Mesendoderm (in vitro differentiated cells): ENCODE data around the gene PRKCQ. TPM values are rescaled to one million over a fixed set of nuclear protein-coding genes. Genes with fewer than 3 reads are reported as not detected.

Source experiments
- DNase-seq: peaks from one replicate; pipeline ENCODE4 v3.0.0; 2013
- H2AK5ac ChIP-seq: 2 replicates; pipeline ENCODE4 v1.6.1; 2013; ENCODE audit warnings: low read length, inconsistent platforms
- H2BK120ac ChIP-seq: 2 replicates; pipeline ENCODE4 v1.6.1; 2013; ENCODE audit warnings: low read depth, mild to moderate bottlenecking, low read length, moderate library complexity, mixed read lengths
- H2BK15ac ChIP-seq: replicated peaks from 2 replicates; pipeline ENCODE4 v1.6.1; 2013; ENCODE audit warnings: low read depth, mild to moderate bottlenecking, moderate library complexity
- H2BK5ac ChIP-seq: 2 replicates; pipeline ENCODE4 v1.6.1; 2013; ENCODE audit warnings: low read length, inconsistent platforms
- H3K18ac ChIP-seq: 2 replicates; pipeline ENCODE4 v1.6.1; 2013; ENCODE audit warnings: mild to moderate bottlenecking, low read length, mixed read lengths
- H3K23ac ChIP-seq: one replicate; pipeline ENCODE4 v1.6.1; 2013; ENCODE audit warnings: low read length
- H3K27ac ChIP-seq: 2 replicates; pipeline ENCODE4 v1.5.1; 2013; ENCODE audit warnings: low read depth, mild to moderate bottlenecking, inconsistent platforms, low read length, moderate library complexity
- H3K27me3 ChIP-seq: 2 replicates; pipeline ENCODE4 v1.6.1; 2013; ENCODE audit warnings: low read length, control low read depth, mild to moderate bottlenecking, inconsistent platforms; ENCODE audit not compliant: insufficient read depth, poor library complexity
- H3K36me3 ChIP-seq: 2 replicates; pipeline ENCODE4 v1.6.1; 2013; ENCODE audit warnings: low read length, inconsistent platforms; ENCODE audit not compliant: control insufficient read depth, insufficient read depth
- H3K4ac ChIP-seq: one replicate; pipeline ENCODE4 v1.6.1; 2013; ENCODE audit warnings: low read depth, mild to moderate bottlenecking, low read length, moderate library complexity
- H3K4me1 ChIP-seq: 2 replicates; pipeline ENCODE4 v1.6.1; 2013; ENCODE audit warnings: low read depth, low read length, inconsistent platforms; ENCODE audit not compliant: control insufficient read depth
- H3K4me2 ChIP-seq: 2 replicates; pipeline ENCODE4 v1.6.1; 2013; ENCODE audit warnings: low read length
- H3K4me3 ChIP-seq: 2 replicates; pipeline ENCODE4 v1.5.1; 2013; ENCODE audit warnings: mild to moderate bottlenecking, low read length
- H3K56ac ChIP-seq: one replicate; pipeline ENCODE4 v1.6.1; 2013; ENCODE audit warnings: low read length
- H3K79me1 ChIP-seq: 2 replicates; pipeline ENCODE4 v1.6.1; 2013; ENCODE audit warnings: low read length, inconsistent platforms
- H3K79me2 ChIP-seq: 2 replicates; pipeline ENCODE4 v1.6.1; 2013; ENCODE audit warnings: mild to moderate bottlenecking, low read length; ENCODE audit not compliant: control insufficient read depth, insufficient read depth
- H3K9ac ChIP-seq: 2 replicates; pipeline ENCODE4 v1.6.1; 2013; ENCODE audit warnings: low read length, inconsistent platforms
- H4K5ac ChIP-seq: one replicate; pipeline ENCODE4 v1.6.1; 2013; ENCODE audit warnings: low read length
- H4K8ac ChIP-seq: one replicate; pipeline ENCODE4 v1.6.1; 2013; ENCODE audit warnings: low read depth, mild to moderate bottlenecking, control low read depth, low read length, moderate library complexity
- WGBS: extraction: QIAGEN DNeasy Blood & Tissue Kit; methylation state at CpG from one replicate; pipeline ENCODE4 v1.1.7; 2013; ENCODE audit warnings: low lambda C conversion rate, missing lambda C conversion rate; ENCODE audit not compliant: insufficient coverage; ENCODE audit errors: extremely low coverage; 5-methylcytosine and 5-hydroxymethylcytosine counted together
- polyA plus RNA-seq, 2 experiments: library from polyadenylated mRNA; stranded (reverse); fragments of 200-250 nt; gene quantifications; one replicate each; pipeline ENCODE4 v1.2.3, GENCODE V29; 2013

The PRKCQ gene
- 7.4 TPM for polyA plus RNA-seq (2013, experiment 1 of 2)
- polyA plus RNA-seq (2013, experiment 2 of 2): 7.3 TPM

DNA sequence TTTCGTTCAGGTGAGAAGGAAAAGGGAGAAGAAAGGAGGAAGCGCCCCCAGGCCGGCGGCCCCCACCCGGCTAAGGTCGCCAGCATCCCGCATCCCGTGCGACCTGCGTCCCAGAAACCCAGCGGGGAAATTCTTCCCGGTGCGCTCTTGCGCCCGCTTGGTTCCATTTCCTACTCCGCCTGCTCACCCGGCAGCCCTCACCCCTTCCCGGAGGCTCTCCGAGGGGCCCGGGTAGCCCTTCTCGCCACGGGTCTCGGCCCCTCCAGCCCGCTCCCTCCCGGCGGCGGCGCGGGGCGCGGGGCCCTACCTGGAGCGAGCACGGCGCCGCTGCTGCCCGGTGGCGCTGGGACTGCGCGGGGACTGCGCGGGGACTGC is at the start of gene PRKCQ:
Gene PRKCQ (minus strand): TSS at position 373 of the 375 bp plus-strand sequence. CDS start 65,141 bp downstream, outside the sequence.
- Histone ChIP-seq H2BK5ac (peak within 1 kb of the TSS; percentile 69), H3K4me2 (peak within 1 kb of the TSS; percentile 35), H4K8ac (peak within 1 kb of the TSS; percentile 98), H3K79me2 (no peaks in the 10 kb centered on the region), H3K36me3 (no peaks in the 10 kb centered on the region), H3K9ac (peak within 1 kb of the TSS; percentile 76), H2BK120ac (peak within 1 kb of the TSS; percentile 67), H4K5ac (no peak within 1 kb of the TSS), H3K4me3 (peak within 1 kb of the TSS; percentile 61), H2BK15ac (peak within 1 kb of the TSS; percentile 97), H3K27ac (peak within 1 kb of the TSS; percentile 43), H3K56ac (peak within 1 kb of the TSS; percentile 92), H3K27me3 (no peaks in the 10 kb centered on the region), H3K18ac (peak within 1 kb of the TSS; percentile 98), H3K4me1 (peaks cover 6% of the 10 kb centered on the region), H3K4ac (peak within 1 kb of the TSS; percentile 75), H3K79me1 (no peaks in the 10 kb centered on the region), H3K23ac (no peak within 1 kb of the TSS), H2AK5ac (no peak within 1 kb of the TSS)
- peak; percentile 59 for DNase-seq
- WGBS: no CpG with 5 or more reads among the region's 41 CpGs

GRCh38 chr10:6625428-6625827 is 45.4 kb upstream of the PRKCQ start:
- no peak overlapping the region for H4K8ac ChIP-seq
- H3K79me1 ChIP-seq: no peaks in the 10 kb centered on the region
- no peak overlapping the region for H2BK5ac ChIP-seq
- H2BK15ac ChIP-seq: no peak overlapping the region
- H3K79me2 ChIP-seq: no peaks in the 10 kb centered on the region
- no peak overlapping the region for H3K4ac ChIP-seq
- no peak overlapping the region for H4K5ac ChIP-seq
- no peak overlapping the region for H3K56ac ChIP-seq
- no peak overlapping the region for H3K27ac ChIP-seq
- no peak overlapping the region for H3K23ac ChIP-seq
- H2AK5ac ChIP-seq: no peak overlapping the region
- no peaks in the 10 kb centered on the region for H3K36me3 ChIP-seq
- no peaks in the 10 kb centered on the region for H3K27me3 ChIP-seq
- no peak for DNase-seq
- no peak overlapping the region for H3K18ac ChIP-seq
- H3K4me1 ChIP-seq: peaks cover 4% of the 10 kb centered on the region
- WGBS: no CpG with 5 or more reads among the region's 4 CpGs
- no peak overlapping the region for H3K4me3 ChIP-seq
- H3K9ac ChIP-seq: no peak overlapping the region
- H2BK120ac ChIP-seq: no peak overlapping the region
- no peak overlapping the region for H3K4me2 ChIP-seq

DNA sequence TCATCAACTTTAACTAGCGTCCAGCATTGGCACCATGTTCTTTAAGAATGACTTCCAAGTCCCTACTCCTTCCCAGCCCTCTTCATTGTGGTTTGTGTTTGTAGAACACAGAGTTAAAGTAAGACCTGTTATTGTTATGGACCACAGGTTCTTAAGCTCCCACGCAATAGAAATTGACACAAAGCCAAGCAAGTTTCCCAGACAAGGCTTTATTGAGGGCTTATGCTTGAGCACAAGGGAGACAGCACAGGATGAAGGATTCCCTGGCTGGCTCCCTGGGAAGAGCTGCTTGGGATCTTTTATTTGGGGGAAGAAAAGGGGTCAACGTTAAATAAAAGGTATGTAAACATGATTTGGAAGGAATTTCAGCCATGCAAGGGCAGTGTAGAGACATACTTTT is 44.3 kb upstream of the PRKCQ start:
- Histone ChIP-seq H3K4me1 (peaks cover 4% of the 10 kb centered on the region), H2BK15ac (no peak overlapping the region), H3K4me3 (no peak overlapping the region), H3K18ac (no peak overlapping the region), H3K56ac (no peak overlapping the region), H3K79me1 (no peaks in the 10 kb centered on the region), H3K79me2 (no peaks in the 10 kb centered on the region), H3K4me2 (no peak overlapping the region), H3K36me3 (no peaks in the 10 kb centered on the region), H3K27me3 (no peaks in the 10 kb centered on the region), H2BK120ac (no peak overlapping the region), H3K9ac (no peak overlapping the region), H4K5ac (no peak overlapping the region), H4K8ac (no peak overlapping the region), H3K23ac (no peak overlapping the region), H2AK5ac (no peak overlapping the region), H3K4ac (no peak overlapping the region), H2BK5ac (no peak overlapping the region), H3K27ac (no peak overlapping the region)
- no peak for DNase-seq
- no CpG with 5 or more reads among the region's 3 CpGs for WGBS

- H3K36me3 ChIP-seq: no peaks in the 10 kb centered on the region
- H4K5ac ChIP-seq: no peak overlapping the region
- no peak overlapping the region for H3K4me2 ChIP-seq
- no peak overlapping the region for H3K9ac ChIP-seq
- no peaks in the 10 kb centered on the region for H3K79me1 ChIP-seq
- H3K18ac ChIP-seq: no peak overlapping the region
- no peak overlapping the region for H3K23ac ChIP-seq
- H2BK120ac ChIP-seq: no peak overlapping the region
- no peak overlapping the region for H3K4ac ChIP-seq
- no peak overlapping the region for H2BK5ac ChIP-seq
- H3K4me3 ChIP-seq: no peak overlapping the region
- no peak overlapping the region for H4K8ac ChIP-seq
- peaks cover 4% of the 10 kb centered on the region for H3K4me1 ChIP-seq
- WGBS: no CpG with 5 or more reads among the region's 5 CpGs
- H2AK5ac ChIP-seq: no peak overlapping the region
- H3K56ac ChIP-seq: no peak overlapping the region
- H3K27ac ChIP-seq: no peak overlapping the region
- peak; percentile 66 for DNase-seq
- H3K27me3 ChIP-seq: no peaks in the 10 kb centered on the region
- no peaks in the 10 kb centered on the region for H3K79me2 ChIP-seq
- H2BK15ac ChIP-seq: peak overlapping the region; percentile 59
Observed at GRCh38 chr10:6622921-6623320, 42.8 kb upstream of the PRKCQ start.

DNA sequence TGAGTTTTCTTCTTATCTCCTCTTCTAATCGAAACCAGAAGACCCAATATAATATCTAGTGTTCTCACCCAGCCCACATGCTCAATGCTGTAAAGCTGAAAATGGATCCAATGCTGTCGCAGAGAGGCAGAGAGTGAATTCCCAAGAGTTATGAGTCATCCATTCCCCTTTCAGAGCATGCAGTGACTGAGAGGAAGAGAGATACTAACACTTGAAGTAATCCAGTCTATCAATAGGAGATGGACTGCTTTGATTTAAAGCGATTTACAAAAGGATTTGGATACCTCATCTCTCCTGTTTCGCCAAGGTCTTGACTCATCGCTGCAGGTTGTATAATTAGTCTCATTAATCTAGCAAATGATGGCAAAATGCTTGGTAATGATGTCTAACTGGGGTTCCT is 41.5 kb upstream of the PRKCQ start:
- WGBS: no CpG with 5 or more reads among the region's 5 CpGs
- no peak overlapping the region for H4K8ac ChIP-seq

DNA sequence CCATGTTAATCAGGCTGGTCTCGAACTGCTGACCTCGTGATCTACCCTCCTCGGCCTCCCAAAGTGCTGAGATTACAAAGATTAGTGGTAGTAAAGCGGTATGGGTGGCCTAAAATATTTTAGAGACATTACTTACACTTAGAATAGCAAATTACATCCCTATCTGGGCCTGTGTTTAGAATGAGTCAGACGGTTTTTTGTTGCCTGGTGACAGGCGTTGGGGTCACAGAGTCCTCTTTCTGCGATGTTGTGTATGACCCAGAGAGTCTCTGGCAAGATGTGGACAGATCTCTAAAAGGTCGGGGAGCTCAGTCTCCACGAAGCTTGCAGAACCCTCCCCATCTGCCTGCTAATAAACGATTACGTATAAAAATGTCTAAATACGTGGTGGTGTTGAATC is 39.6 kb upstream of the PRKCQ start:
- H3K4me2 ChIP-seq: no peak overlapping the region
- no peak overlapping the region for H2AK5ac ChIP-seq
- no peak overlapping the region for H2BK120ac ChIP-seq
- no peak overlapping the region for H4K8ac ChIP-seq
- H3K23ac ChIP-seq: no peak overlapping the region
- H3K36me3 ChIP-seq: no peaks in the 10 kb centered on the region
- H3K79me2 ChIP-seq: no peaks in the 10 kb centered on the region
- no peak overlapping the region for H2BK15ac ChIP-seq
- no peak overlapping the region for H3K4me3 ChIP-seq
- H3K18ac ChIP-seq: no peak overlapping the region
- no peak overlapping the region for H3K4ac ChIP-seq
- no peaks in the 10 kb centered on the region for H3K27me3 ChIP-seq
- H3K79me1 ChIP-seq: no peaks in the 10 kb centered on the region
- H3K9ac ChIP-seq: no peak overlapping the region
- peaks cover 4% of the 10 kb centered on the region for H3K4me1 ChIP-seq
- WGBS: no CpG with 5 or more reads among the region's 12 CpGs
- H3K56ac ChIP-seq: no peak overlapping the region
- H4K5ac ChIP-seq: no peak overlapping the region
- no peak for DNase-seq
- no peak overlapping the region for H3K27ac ChIP-seq
- H2BK5ac ChIP-seq: no peak overlapping the region

More for the DNA sequence above, 41.5 kb upstream of the PRKCQ start:
- H3K18ac ChIP-seq: no peak overlapping the region
- no peak overlapping the region for H2BK5ac ChIP-seq
- no peak overlapping the region for H3K4me2 ChIP-seq
- H3K56ac ChIP-seq: no peak overlapping the region
- H2BK120ac ChIP-seq: no peak overlapping the region
- DNase-seq: peak; percentile 78
- no peak overlapping the region for H3K23ac ChIP-seq
- H2BK15ac ChIP-seq: no peak overlapping the region
- H3K4me1 ChIP-seq: peaks cover 4% of the 10 kb centered on the region
- no peak overlapping the region for H3K4me3 ChIP-seq
- H4K5ac ChIP-seq: no peak overlapping the region
- H3K27me3 ChIP-seq: no peaks in the 10 kb centered on the region
- H2AK5ac ChIP-seq: no peak overlapping the region
- H3K36me3 ChIP-seq: no peaks in the 10 kb centered on the region
- no peak overlapping the region for H3K9ac ChIP-seq
- H3K79me1 ChIP-seq: no peaks in the 10 kb centered on the region
- no peak overlapping the region for H3K4ac ChIP-seq
- H3K27ac ChIP-seq: no peak overlapping the region
- no peaks in the 10 kb centered on the region for H3K79me2 ChIP-seq
